Neural cell (in vitro differentiated cells): Measurements from ENCODE around the gene HS1BP3. TPM values are rescaled to one million over a fixed set of nuclear protein-coding genes. Genes with fewer than 3 reads are reported as not detected.

Source experiments
- H2AFZ ChIP-seq: fragments of 200-600, 300-800 bp; sonication (generic), shearing (Covaris generic); 2 replicates; pipeline ENCODE4 v1.6.0; 2014; ENCODE audit warnings: low read depth, mild to moderate bottlenecking, antibody characterized with exemption, low read length, moderate library complexity
- H3F3A ChIP-seq: fragments of 200-600 bp; shearing (Covaris generic); 2 replicates; pipeline ENCODE4 v1.6.1; 2016; ENCODE audit warnings: mild to moderate bottlenecking, moderate library complexity, mixed read lengths, antibody characterized with exemption, low read length; ENCODE audit not compliant: insufficient read depth, poor library complexity, severe bottlenecking
- H3K27ac ChIP-seq: fragments of 200-600, 300-800 bp; sonication (generic), shearing (Covaris generic); 2 replicates; pipeline ENCODE4 v1.5.1; 2014; ENCODE audit warnings: mild to moderate bottlenecking, low read length, moderate library complexity
- H3K27me3 ChIP-seq: fragments of 300-800, 200-600 bp; sonication (generic), shearing (Covaris generic); 2 replicates; pipeline ENCODE4 v1.6.0; 2014; ENCODE audit warnings: mild to moderate bottlenecking, low read depth, low read length, moderate library complexity; ENCODE audit not compliant: insufficient read depth
- H3K36me3 ChIP-seq: fragments of 300-800, 200-600 bp; sonication (generic), shearing (Covaris generic); 2 replicates; pipeline ENCODE4 v1.5.1; 2014; ENCODE audit warnings: mild to moderate bottlenecking, antibody characterized with exemption, low read length, moderate library complexity; ENCODE audit not compliant: insufficient read depth
- H3K4me2 ChIP-seq: fragments of 300-800, 200-600 bp; sonication (generic), shearing (Covaris generic); 2 replicates; pipeline ENCODE4 v1.6.0; 2014; ENCODE audit warnings: mild to moderate bottlenecking, low read length
- H3K4me3 ChIP-seq: fragments of 300-800, 200-600 bp; sonication (generic), shearing (Covaris generic); 2 replicates; pipeline ENCODE4 v1.5.1; 2014; ENCODE audit warnings: mild to moderate bottlenecking, low read length, moderate library complexity
- H3K79me2 ChIP-seq: fragments of 200-600 bp; shearing (Covaris generic); replicated peaks from 2 replicates; pipeline ENCODE4 v1.6.0; 2014; ENCODE audit warnings: mild to moderate bottlenecking, low read length, moderate library complexity; ENCODE audit not compliant: insufficient read depth
- H3K9ac ChIP-seq: fragments of 300-800, 200-600 bp; sonication (generic), shearing (Covaris generic); 2 replicates; pipeline ENCODE4 v1.6.1; 2016; ENCODE audit warnings: mild to moderate bottlenecking, low read length, mixed read lengths
- H3K9me2 ChIP-seq: fragments of 200-600 bp; shearing (Covaris generic); 2 replicates; pipeline ENCODE4 v1.6.1; 2016; ENCODE audit warnings: mild to moderate bottlenecking, low read length, mixed read lengths; ENCODE audit not compliant: insufficient read depth
- H3K9me3 ChIP-seq: fragments of 200-600, 300-800 bp; sonication (generic), shearing (Covaris generic); 2 replicates; pipeline ENCODE4 v1.6.1; 2016; ENCODE audit warnings: mild to moderate bottlenecking, mixed run types, low read length, moderate library complexity, mixed read lengths
- H4K20me1 ChIP-seq: fragments of 200-600 bp; shearing (Covaris generic); 2 replicates; pipeline ENCODE4 v1.6.1; 2016; ENCODE audit warnings: mild to moderate bottlenecking, mixed run types; ENCODE audit not compliant: insufficient read depth
- CTCF ChIP-seq: fragments of 450-650 bp; IDR thresholded peaks from 2 replicates; pipeline ENCODE4 v1.5.1; 2014; ENCODE audit warnings: antibody characterized with exemption, mild to moderate bottlenecking, moderate library complexity; ENCODE audit not compliant: poor library complexity, severe bottlenecking
- EP300 ChIP-seq: fragments of 450-650 bp; conservative IDR thresholded peaks from 2 replicates; pipeline ENCODE4 v1.6.1; 2014; ENCODE audit warnings: antibody characterized with exemption, mild to moderate bottlenecking, moderate library complexity; ENCODE audit not compliant: poor library complexity, severe bottlenecking
- EZH2 ChIP-seq: fragments of 200-600, 300-800 bp; shearing (Covaris generic), sonication (generic); IDR thresholded peaks from 2 replicates; pipeline ENCODE4 v1.6.1; 2014; ENCODE audit warnings: antibody characterized with exemption, low read length, borderline replicate concordance, mild to moderate bottlenecking; ENCODE audit not compliant: insufficient read depth, poor library complexity, severe bottlenecking
- MXI1 ChIP-seq: fragments of 450-650 bp; conservative IDR thresholded peaks from 2 replicates; pipeline ENCODE4 v1.6.1; 2014; ENCODE audit warnings: antibody characterized with exemption, mild to moderate bottlenecking; ENCODE audit not compliant: poor library complexity, severe bottlenecking
- POLR2AphosphoS5 ChIP-seq: IDR thresholded peaks from 2 replicates; pipeline ENCODE4 v1.6.1; 2012
- RAD21 ChIP-seq: fragments of 450-650 bp; conservative IDR thresholded peaks from 2 replicates; pipeline ENCODE4 v1.6.1; 2014; ENCODE audit warnings: antibody characterized with exemption, mild to moderate bottlenecking, moderate library complexity
- REST ChIP-seq: IDR thresholded peaks from 2 replicates; pipeline ENCODE4 v1.6.1; 2012; ENCODE audit warnings: borderline replicate concordance
- SMC3 ChIP-seq: fragments of 450-650 bp; conservative IDR thresholded peaks from 2 replicates; pipeline ENCODE4 v1.6.1; 2014; ENCODE audit warnings: antibody characterized with exemption, mild to moderate bottlenecking, moderate library complexity; ENCODE audit not compliant: poor library complexity
- TAF1 ChIP-seq: IDR thresholded peaks from 2 replicates; pipeline ENCODE4 v1.6.1; 2012; ENCODE audit warnings: low read depth
- polyA plus RNA-seq: library from polyadenylated mRNA; depleted of rRNA; stranded (reverse); fragments of >200 nt; gene quantifications from 2 replicates; pipeline ENCODE4 v1.2.3, GENCODE V29; 2014

The HS1BP3 gene
- polyA plus RNA-seq, 1 donor from 2014 or later = 8.9 TPM

GRCh38 chr2:20663196-20664070 lies 12.5 kb upstream of the HS1BP3 start:
- H2AFZ ChIP-seq = no peak overlapping the region

GRCh38 chr2:20662308-20662937 lies 11.5 kb upstream of the HS1BP3 start:
- no peak overlapping the region for H3K9ac ChIP-seq
- no peak overlapping the region for H2AFZ ChIP-seq
- H4K20me1 ChIP-seq = no peaks in the 10 kb centered on the region
- H3K4me3 ChIP-seq = no peak overlapping the region
- H3K9me2 ChIP-seq = no peaks in the 10 kb centered on the region
- no peaks in the 10 kb centered on the region for H3K9me3 ChIP-seq
- H3K27ac ChIP-seq = no peak overlapping the region
- TF ChIP-seq POLR2AphosphoS5 (no peak), SMC3 (no peak), EP300 (no peak)
- no peaks in the 10 kb centered on the region for H3F3A ChIP-seq
- peaks cover 72% of the 10 kb centered on the region for H3K27me3 ChIP-seq
- no peaks in the 10 kb centered on the region for H3K36me3 ChIP-seq
- H3K79me2 ChIP-seq = no peaks in the 10 kb centered on the region
- H3K4me2 ChIP-seq = no peak overlapping the region

More at GRCh38 chr2:20663196-20664070, 12.5 kb upstream of the HS1BP3 start:
- Histone ChIP-seq H3K79me2 (no peaks in the 10 kb centered on the region), H3K27ac (no peak overlapping the region), H3K9me2 (no peaks in the 10 kb centered on the region), H3K36me3 (no peaks in the 10 kb centered on the region), H3F3A (no peaks in the 10 kb centered on the region), H3K4me3 (no peak overlapping the region), H4K20me1 (no peaks in the 10 kb centered on the region), H3K4me2 (no peak overlapping the region), H3K9me3 (no peaks in the 10 kb centered on the region), H3K27me3 (peaks cover 82% of the 10 kb centered on the region), H3K9ac (no peak overlapping the region)
- no peak for TF ChIP-seq RAD21
- no peak for TF ChIP-seq POLR2AphosphoS5
- no peak for TF ChIP-seq EZH2
- TF ChIP-seq CTCF = no peak

- H3K4me3 ChIP-seq = no peak overlapping the region
- H3F3A ChIP-seq = no peaks in the 10 kb centered on the region
- no peaks in the 10 kb centered on the region for H3K36me3 ChIP-seq
- H3K79me2 ChIP-seq = no peaks in the 10 kb centered on the region
- H3K9me2 ChIP-seq = no peaks in the 10 kb centered on the region
- peaks cover 68% of the 10 kb centered on the region for H3K27me3 ChIP-seq
- no peaks in the 10 kb centered on the region for H3K9me3 ChIP-seq
- TF ChIP-seq SMC3 = peak; percentile 96
- TF ChIP-seq RAD21 = peak; percentile 96
- no peak for TF ChIP-seq MXI1
- TF ChIP-seq TAF1 = no peak
- peak; percentile 95 for TF ChIP-seq CTCF
- TF ChIP-seq POLR2AphosphoS5 = no peak
- TF ChIP-seq EZH2 = no peak
- TF ChIP-seq REST = no peak
- TF ChIP-seq EP300 = no peak
- H4K20me1 ChIP-seq = no peaks in the 10 kb centered on the region
- H3K4me2 ChIP-seq = no peak overlapping the region
- no peak overlapping the region for H2AFZ ChIP-seq
- H3K27ac ChIP-seq = no peak overlapping the region
- no peak overlapping the region for H3K9ac ChIP-seq
These were observed 10.8 kb upstream of the HS1BP3 start for GRCh38 chr2:20661421-20662307.
